HT-29 (cell line): ENCODE results near the gene HOXA3. TPM values are rescaled to one million over a fixed set of nuclear protein-coding genes. Genes with fewer than 3 reads are reported as not detected.
A peak's percentile ranks its signal among the peaks of the same experiment; 100 is the strongest.

ENCODE experiments used
- DNase-seq: peaks from one replicate; pipeline ENCODE4 v3.0.0-alpha.2; 2015; ENCODE audit warnings: low spot score
- total RNA-seq: library from RNA; depleted of rRNA; stranded (reverse); fragments of >200 nt; shearing (Covaris generic); gene quantifications from 2 replicates; pipeline ENCODE4 v1.2.3, GENCODE V29; 2014

HOXA3 gene
- total RNA-seq, 1 experiment from 2014 or later, result 27.8 TPM

DNA sequence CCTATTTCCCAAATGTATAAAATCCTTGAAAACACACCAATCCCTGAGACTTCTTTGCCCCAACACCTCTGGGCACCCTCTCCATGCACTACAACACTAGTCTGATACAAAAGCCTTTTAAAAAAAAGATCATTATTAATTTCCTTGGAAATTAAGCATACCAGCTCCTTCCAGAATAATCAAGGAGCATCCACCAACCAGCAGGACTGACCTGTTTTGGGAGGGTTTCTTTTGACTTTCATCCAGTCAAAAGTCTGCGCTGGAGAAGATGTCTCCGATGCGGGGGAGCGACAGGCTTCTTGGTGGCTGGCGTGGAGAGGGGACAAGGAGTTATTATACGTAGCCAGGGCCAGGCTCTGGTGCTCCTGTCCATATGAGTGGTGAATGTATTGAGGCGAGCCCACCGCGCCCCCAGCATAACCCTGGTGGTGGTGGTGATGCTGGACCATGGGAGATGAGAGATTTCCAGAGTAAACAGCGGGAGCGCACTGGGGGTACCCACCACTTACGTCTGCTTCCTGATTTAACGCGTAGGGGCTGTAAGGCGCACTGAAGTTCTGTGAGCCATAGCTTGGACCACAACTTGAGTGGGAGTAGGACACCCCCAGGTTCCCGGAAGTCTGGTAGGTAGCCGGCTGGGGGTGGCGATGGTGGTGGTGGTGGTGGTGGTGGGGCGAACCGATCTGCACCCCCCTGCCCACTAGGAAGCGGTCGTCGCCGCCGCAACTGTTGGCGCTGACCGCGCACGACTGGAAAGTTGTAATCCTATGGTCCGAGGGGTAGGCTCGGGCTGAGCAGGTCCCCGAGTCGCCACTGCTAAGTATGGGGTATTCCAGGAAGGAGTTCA lies 57.1 kb downstream of the HOXA3 start:
- peak; percentile 14 for DNase-seq

GRCh38 chr7:27094304-27095049 lies 57.9 kb downstream of the HOXA3 start:
- DNase-seq, result peak; percentile 1

GRCh38 chr7:27093184-27093895 lies 59.0 kb downstream of the HOXA3 start:
- peak; percentile 1 for DNase-seq

DNA sequence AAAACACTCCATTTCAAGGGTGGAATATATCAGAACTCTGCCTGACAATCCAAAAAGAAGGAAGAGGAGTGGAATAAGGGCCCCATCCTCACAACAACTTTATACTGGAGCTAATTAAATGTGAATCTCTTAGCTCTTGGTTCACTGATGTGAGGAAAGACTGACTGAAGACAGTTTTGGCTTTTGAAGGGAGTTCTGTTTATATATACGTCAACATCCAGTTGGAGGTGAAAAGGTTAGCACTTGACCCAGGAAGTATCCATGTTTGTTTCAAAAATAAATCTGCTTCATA lies 59.6 kb downstream of the HOXA3 start:
- DNase-seq, result no peak

- DNase-seq, result peak; percentile 65
These were observed 60.2 kb downstream of the HOXA3 start for GRCh38 chr7:27091941-27092818.

DNA sequence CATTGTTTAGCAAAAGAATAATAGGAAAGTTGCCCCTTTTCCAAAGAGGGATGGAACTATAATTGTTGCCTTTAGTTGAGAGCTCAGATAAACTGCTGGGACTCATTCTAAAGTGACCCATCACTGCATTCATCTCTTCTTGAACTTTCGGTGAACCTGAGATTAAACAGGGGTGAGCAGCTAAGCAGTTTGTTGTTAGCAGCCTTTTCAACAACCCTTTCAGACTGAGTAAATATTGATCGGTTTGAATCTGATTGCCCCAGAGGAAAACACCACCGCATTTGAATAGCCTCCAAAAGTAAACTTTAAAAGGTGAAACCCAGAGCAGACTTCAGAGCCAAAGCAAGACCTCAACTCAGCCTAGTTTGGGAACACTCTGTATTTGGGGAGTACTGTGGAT lies 61.3 kb downstream of the HOXA3 start:
- peak; percentile 58 for DNase-seq

- DNase-seq, result no peak
These were observed 64.1 kb downstream of the HOXA3 start for GRCh38 chr7:27088002-27088922.

DNA sequence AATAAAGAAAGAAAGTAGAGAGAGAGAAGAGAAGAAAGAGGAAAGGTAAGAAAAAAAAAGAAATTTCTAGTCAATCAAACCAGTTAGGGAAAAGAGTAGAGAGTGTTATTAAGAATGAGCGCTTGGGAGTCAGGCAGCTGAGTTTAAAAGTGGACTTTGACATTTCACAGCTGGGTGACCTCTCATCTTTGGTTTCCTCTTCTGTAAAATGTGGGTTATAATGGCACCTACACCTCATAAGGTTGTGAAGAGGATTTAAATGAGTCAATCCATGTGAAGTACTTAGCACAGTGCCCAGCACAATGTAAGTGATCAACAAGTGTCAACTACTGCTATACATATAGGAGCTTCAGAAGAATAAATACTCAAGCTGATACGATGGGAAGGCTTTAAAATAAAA lies 68.7 kb downstream of the HOXA3 start:
- no peak for DNase-seq

GRCh38 chr7:27082171-27082570 lies 70.2 kb downstream of the HOXA3 start:
- DNase-seq, result no peak

- no peak for DNase-seq
These were observed 71.4 kb downstream of the HOXA3 start for GRCh38 chr7:27080844-27081436.

DNA sequence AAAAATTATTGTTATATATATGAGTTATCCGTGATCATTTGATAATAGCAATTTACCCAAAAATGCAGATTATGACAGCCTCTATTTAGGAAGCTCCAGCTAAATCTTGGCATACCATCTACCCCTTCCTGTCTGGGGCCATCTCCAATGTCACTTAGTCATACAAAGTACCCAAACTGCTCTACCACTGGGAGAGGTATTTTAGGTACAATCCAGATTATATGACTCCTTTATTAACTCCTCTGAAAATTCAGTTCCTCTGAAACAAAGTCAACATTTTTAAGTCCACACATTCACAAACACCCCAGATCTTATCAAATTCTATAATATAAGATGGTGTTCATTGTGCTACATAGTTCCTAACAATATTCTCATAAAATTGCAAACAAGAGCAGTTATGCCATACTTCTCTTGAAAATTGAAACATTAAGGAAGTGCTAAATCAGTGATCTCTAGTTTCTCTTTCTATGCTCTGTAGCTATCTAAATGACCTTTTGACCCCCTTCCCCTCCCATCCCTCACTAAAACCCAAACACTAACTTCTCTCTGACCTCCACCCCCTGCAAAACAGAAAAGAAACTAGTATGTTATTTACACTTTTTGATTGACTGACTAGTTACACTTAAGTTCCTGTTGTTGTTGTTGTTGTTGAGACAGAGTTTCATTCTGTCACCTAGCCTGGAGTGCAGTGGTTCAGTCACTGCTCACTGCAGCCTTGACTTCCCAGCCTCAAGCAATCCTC lies 73.0 kb downstream of the HOXA3 start:
- DNase-seq, result no peak

- DNase-seq, result no peak
These were observed 73.7 kb downstream of the HOXA3 start for GRCh38 chr7:27078616-27079233.

DNA sequence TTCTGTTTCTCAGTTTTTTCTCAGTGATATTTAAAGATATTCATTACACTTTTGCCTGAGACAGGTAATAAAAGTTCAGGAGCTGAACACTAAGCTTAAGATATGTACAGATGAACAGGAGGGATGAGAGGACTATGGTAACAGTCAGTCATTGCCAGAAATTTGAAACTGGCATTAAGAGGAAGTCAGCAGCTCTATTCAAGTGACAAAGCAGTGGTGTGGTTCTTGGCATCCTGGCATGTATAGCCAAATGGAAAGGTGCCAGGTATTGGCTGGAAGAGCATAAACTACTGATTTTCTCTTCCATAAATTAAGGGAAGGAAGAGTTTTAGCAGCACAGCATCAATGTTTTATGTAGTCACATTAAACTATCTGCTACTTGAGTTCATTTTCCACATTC lies 79.3 kb downstream of the HOXA3 start:
- DNase-seq, result no peak

DNA sequence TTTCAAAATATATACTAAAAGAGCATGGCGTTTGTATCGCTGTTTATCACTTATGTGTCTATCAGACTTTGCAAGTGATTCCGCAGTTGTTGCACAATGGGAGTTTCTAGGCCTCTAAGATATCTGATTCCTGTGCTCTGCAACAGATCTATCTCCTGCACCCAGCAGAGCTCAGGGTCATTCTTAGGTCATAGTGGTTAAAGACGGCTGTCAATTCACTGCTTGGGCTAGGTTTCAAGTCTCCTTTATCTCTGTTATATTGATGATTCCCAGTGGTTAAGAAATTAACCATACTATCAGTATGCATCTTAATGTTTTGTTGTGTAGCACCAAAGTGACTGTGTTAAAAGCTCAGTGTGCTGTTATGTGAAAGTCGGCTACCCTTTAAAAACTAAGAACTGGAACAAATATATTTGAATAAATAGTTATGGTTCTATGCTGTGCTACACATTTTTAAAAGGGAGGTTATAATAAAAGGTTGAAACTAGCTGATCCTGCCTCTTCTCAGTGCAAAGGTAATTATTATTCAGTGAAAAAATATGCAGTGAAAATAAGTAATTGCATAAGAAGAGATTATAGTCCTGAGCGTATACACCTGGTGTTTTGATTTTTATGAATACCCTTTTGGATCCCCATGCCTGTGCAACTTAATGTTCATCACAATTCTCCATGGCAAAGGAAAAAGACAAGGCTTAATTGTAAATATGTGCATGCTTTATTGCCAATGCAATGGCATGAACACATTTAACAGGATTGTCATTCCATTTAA lies 80.6 kb downstream of the HOXA3 start:
- no peak for DNase-seq

- DNase-seq, result no peak
These were observed 84.1 kb downstream of the HOXA3 start for GRCh38 chr7:27068259-27068658.

DNA sequence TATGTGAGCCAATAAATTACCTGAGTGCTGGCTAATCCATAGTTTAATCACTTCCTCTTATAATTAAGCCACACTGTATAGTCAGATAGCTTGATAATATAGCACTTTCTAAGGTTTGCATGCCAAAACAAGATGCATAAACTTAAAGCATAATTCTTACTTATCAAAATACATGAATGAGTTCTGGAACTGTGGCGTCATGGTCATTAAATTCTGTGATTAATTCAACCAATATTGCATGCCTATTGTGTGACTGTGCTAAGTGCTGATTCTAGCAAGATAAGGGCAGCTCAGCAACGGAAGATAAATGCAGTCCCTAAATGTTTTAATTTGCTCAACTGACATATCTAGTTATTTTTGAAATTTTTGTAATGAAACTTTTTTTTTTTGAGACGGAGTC lies 86.2 kb downstream of the HOXA3 start:
- peak; percentile 79 for DNase-seq

GRCh38 chr7:27065709-27066108 lies 86.7 kb downstream of the HOXA3 start:
- DNase-seq, result no peak

DNA sequence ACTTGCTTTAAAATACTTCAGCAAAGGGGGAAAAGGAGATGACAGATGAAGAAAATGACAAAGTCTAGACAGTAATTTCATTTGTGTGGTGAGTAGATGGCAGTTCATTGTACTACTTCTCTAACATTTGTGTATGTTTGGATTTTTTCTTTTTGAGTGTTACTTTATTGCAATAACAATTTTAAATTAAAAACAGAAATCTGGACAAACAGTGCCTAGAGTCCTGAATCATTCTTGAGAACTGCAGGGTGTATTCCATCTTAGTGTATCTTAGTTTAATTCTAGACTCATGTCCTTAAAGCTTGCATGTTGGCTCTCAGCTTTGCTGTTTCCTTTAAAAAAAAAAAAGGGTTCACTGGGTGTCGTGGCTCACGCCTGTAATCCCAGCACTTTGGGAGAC lies 87.7 kb downstream of the HOXA3 start:
- no peak for DNase-seq
